SK-N-DZ (cell line): ENCODE results near the gene RGS14.
"Not testable (repeated sequence)": the region's sequence is repeated elsewhere in the genome, so short reads cannot be mapped to it uniquely, and the experiment has no call there.

Experiments
- DNase-seq: peaks from one replicate; pipeline ENCODE4 v3.0.0-alpha.2; 2015; ENCODE audit warnings: low spot score

Gene RGS14

DNA sequence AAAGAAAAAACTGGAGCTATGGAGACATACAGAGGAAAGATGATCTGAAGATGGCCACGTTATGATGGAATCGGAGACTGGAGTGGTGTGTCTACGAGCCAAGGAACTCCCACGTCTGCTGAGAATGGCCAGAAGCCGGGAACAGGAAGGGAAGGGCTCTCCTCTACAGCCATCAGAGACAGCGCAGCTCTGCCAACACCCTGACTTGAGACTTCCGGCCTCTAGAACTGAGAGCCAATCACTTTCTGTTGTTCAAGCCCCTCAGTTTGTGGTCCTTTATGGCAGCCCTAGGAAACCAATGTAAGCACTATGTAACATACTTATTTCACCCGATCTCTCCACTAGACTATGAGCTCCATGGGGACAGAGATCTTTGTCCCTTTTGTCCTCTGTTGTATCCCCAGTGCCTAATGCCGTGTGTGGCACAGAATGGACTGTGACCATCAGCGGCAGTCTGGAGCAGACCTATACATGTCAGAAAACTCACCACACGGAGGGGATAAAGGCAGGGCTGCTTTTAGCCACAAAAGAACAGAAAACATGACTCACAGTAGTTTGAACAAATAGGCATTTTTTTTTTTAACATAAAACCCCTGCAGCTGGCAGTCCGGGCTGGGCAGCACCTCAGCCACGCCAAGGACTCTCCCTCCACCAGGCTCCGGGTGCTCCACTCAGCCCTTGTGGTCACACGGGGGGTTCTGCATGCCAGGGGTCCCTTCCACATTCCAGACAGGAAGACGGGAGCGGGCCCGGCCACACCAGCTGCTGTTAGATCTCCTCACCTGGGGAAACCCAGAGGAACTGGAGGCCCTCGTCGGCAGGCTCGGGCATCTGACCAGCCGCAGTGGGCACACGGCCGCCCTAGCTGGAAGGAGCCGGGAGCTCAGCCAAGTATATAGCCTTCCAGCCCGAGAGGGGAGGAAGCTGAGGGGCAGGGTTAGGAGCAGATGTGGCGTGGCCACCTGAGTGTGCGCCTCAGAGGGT lies 29.9 kb upstream of the RGS14 start:
- DNase-seq: no peak

DNA sequence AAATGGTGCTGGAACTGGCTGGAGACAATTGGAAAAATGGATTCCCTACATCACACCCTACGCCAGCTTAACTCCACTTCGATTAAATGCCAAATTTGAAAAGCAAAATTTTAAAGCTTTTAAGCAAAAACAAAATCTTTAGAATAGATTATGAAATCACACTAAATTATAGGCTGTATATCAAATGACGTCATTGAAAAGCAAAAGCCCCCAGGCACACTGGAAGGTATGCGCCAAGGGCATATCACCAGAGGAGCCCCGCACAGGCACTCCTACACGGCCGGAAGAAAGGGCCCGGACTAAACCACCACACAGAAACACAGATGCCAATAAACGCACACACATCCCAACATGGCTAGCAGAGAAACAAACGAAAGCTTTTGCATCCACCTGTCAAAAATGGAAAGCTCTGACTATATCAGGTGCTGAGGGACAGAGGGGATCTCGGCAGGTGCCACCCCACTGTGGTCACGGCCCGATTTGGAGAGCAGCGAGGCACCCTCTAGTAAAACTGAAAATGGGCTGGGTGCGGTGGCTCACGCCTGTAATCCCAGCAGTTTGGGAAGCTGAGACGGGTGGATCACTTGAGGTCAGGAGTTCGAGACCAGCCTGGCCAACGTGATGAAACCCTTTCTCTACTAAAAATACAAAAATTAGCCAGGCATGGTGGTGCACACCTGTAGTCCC lies 29.0 kb upstream of the RGS14 start:
- DNase-seq: no peak

DNA sequence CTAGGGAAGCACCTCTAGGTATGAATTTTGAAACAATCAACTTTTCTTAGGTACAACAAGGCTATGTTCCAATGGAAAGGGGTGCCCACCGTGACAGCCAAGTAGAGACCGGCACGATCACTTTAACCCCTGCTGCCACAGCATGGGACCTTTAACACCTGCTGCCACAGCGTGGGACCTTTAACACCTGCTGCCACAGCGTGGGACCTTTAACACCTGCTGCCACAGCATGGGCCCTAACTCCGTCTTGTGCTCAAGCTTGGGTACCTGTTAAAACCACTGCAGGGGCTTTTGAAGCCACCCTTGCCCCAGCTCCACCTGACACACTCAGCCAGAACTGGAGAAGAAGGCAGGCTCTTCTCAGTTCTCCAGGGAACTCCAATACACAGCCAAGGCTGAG lies 27.8 kb upstream of the RGS14 start:
- DNase-seq: no peak

DNA sequence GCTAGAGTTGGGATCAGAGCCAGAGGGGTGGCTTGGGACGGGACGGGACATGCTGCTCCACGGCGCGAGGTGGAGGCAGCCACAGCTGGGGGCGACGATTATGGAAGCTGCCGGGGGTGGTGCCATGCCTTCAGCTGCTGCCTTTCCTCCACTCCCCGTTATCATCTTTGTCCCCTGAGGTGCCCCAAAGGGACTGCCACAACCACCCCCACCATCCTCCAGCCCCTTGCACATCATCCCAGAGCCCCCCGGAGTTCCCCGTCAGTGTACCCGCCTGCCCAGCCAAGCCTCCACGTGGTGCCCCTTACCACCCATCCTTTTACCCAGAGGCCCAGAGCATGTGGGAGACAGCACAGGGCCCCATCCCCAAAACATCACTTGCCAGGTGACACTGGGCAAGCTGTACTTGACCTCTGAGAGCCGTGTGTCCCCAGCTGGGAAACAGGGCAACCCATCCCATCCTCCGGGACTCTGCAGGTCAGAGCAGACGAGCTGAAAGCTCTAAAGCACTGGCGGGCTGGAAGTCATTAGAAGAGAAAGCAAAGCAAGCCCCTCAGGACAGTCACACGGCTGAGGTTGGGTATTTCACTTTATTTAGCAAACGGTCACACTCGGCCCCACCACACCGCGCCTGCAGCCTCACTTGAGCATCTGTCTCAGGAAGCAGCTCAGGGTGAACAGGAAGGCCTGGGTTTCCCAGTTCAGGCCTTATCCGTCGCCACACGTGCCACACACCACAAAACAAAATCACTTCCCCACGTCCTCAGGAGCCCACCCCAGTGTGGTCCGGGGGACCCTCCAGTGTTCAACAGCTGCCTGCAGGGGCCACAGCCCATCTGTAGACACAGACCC lies 26.5 kb upstream of the RGS14 start:
- DNase-seq: no peak

DNA sequence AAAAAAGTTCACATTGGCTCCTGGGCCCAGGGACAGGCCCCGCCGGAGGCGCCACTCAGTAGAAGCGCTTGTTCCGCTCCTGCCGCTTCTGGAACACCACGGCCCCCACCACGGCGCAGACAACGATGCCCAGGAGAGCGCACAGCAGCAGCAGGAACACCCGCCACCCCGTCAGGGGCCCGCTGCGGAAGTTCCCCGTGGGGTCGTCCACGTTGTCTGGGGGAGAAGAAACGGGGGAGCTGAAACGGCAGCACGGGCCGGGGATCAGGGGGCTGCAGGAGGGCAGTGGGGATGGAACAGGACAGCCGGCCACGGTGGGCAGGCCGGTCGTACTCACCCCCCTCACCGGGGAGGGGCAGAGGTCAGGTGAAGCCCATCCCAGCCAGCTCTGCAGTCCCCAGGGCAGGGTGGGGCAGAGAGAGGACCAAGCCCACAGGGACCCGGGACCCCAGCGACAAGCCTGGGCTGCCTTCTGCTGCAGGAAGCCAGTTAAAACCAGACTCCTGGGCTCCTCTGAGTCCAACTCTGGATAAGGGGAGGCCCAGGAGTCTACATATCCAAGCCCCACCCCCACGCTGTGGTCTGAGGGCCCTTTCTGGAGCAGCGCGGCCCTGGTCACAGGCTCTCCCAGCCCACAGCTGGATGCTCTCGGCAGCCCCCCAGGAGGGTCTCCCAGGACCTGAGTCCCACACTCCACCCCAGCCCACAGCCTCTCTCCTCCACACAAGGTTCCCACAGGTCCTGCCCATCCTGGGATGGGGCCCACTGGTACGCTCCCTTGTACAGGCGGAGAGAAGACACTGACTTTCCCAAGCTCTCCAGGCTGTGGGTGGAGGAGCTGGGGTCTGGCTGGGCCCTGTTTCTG lies 25.5 kb upstream of the RGS14 start:
- no peak for DNase-seq

DNA sequence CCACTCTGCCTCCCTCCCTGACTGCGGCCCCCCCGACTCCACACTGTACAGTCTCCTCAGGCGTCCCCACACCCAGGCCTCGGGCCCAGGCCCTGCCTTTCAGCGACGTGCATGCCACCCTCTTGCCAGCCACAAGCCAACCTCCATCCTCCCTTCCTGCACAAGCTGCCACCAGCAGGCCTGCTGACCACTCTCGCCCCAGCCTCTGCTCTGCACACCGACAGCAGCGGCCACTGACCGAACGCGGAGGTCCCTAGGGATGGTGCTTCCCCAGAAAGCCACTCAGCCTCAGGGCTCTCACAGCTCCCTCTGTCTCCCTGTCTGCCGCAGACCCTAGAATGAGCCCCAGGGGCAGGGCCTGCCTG lies 24.8 kb upstream of the RGS14 start:
- DNase-seq: no peak

DNA sequence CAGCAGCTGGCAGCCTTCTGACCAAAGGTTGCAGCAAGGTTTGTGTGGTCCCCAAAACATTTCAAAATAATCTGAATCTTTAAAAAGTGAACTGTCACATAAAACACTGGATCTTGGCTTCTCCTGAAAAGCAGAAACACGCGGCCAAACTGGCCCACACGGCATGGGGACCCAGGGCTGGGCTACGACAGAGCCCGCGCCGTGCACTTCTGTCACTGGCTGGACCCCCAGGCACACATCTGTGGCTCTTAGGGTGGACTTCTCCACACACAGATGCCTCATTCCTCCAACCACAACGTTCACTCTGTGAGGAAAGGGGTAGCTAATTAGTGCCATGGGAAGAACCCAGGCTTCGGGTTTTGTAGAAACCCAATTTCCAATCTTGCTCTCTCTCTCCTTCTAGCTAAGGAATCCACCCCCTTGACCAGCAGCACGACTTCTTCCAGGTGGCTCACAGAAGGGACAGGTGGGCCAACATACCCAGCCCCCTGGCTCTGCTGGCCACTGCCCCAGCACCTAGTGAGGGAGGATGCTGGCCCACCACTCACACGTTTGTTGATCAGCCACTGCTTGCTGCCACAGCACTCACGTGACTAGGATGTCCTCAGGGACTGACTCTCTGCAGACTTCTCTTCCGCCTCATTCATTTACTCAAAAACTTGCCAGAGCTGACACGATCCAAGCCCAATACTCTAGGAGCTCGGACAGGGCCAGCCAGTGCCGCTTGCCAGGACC lies 24.1 kb upstream of the RGS14 start:
- DNase-seq: no peak

DNA sequence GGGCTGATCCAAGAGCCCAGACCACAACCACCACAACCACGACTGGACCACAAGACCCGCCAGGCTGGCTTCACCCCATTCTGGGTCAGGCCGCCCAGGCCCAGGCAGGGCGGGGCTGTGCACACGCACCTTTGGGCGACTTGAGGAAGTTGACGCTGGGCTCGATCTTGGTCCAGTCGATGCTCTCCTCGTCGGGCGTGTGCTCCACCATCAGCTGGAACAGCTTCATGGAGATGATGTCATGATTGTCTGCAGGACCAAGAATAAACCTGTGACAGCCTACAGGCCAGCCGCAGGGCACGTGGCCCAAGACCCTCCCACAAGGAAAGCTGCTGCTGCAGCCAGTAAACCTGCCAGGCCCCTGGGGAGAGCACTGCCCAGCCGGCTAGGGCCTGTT lies 23.6 kb upstream of the RGS14 start:
- DNase-seq: no peak

DNA sequence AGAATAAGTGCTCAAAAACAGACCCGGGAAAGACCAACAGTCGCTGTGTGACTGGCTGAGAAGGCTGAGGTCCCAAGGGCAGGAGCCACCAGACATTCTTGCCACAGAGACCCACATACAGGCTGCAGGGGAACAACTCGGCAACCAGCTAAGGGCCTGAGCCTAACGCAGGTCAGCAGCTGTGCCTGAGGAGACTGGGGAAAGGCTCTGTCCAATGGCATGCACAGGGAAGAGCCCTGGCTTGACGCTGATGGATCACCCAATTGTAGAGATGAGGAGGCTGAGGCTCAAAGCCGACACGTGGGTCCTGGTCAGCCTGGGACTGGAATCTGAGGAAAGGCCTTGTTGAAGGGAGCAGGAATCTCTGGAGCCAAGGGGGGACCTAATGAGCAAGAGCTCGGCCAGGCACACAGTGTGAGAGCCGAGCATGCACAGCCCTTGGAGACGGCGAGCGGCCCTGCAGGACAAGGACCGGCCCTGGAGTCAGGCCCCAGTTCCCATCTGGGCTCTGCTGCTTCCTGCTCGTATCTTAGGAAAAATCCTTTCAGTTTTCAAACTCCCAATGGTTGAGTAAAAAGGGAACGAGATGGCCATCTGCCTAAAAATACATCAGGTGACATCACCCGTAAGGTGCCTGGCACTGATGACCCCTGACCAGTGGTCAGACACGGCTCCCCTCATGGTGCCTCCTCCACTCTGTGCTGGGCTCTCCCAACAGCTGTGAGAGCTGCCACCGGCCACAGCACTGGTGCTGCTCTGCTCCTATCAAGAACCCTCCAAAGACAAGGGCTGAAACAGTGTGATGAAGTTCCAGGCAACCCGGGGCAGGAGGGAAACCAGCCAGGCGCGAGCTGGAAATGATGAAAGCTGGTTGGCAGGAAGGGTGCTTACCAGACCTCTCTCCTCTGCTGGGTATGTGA lies 22.7 kb upstream of the RGS14 start:
- no peak for DNase-seq

DNA sequence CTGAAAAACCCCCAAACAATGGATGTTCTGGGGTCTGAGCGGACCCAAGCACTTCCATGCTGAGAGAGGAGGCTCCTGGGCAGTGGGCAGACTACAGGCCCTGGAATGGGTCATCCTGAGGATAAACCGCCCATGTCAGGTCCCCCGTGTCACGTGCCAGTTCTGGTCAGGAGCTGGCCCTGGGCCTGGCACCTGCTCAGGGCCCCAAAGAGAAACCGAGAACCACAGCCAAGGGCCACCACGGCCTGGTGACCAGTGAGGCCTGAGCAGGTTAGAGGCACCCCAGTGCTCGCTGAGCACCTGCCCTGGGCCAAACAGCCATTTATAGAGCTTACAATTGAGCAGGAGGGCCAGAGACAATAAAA lies 22.0 kb upstream of the RGS14 start:
- no peak for DNase-seq

DNA sequence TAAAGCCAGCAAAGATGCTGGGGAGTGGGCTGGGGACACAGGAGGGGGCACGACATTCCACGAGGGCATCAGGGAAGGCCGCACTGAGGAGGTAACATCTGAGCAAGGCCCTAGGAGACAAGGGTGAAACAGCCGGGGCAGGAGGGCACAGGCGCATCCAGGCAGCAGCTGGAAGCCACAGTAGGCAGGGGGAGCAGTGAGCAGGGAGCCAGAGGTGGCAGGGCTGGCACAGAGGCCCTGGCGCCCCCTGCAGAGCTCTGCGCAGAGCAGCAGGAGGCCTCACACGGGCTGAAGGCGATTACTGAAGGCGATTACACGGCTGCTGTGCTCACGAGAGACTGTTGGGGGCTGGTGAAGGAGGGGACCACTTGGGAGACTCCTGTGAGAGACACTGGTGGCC lies 21.6 kb upstream of the RGS14 start:
- no peak for DNase-seq

DNA sequence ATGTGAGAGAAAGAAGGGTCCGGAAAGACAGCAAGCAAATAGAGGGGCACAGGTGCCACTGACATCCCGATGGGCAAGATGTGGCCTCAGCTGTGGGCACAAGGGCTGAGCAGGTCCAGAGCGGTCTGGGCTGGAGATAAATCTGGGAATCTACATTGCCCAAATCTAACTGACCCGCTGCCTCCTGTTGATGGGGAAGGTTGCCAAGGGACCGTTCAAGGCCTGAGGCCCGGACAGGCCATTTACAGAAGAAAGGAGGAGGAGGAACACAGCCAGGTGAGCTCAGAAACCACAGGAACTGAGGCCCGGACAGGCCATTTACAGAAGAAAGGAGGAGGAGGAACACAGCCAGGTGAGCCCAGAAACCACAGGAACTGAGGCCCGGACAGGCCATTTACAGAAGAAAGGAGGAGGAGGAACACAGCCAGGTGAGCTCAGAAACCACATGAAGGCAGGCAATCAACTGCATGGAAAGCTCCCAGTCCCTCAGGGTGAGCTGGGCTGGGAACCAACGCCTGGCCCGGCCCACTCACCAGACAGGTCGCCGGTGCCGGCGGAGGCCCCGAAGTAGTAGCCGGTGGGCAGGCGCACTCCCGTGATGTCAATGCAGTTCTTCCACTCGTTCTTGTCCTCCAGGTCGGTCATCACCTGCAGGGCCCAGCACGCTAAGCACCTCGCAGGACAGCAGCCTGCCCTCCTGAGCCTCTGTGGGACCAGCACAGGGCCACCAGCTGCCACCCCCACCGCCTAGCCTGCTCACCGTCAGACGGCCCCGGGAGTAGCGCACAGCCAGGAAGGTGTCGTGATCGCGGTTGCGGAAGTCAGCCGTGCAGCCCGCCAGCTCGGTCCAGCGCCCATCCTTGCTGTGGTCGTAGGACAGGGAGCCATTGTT lies 20.9 kb upstream of the RGS14 start:
- no peak for DNase-seq

DNA sequence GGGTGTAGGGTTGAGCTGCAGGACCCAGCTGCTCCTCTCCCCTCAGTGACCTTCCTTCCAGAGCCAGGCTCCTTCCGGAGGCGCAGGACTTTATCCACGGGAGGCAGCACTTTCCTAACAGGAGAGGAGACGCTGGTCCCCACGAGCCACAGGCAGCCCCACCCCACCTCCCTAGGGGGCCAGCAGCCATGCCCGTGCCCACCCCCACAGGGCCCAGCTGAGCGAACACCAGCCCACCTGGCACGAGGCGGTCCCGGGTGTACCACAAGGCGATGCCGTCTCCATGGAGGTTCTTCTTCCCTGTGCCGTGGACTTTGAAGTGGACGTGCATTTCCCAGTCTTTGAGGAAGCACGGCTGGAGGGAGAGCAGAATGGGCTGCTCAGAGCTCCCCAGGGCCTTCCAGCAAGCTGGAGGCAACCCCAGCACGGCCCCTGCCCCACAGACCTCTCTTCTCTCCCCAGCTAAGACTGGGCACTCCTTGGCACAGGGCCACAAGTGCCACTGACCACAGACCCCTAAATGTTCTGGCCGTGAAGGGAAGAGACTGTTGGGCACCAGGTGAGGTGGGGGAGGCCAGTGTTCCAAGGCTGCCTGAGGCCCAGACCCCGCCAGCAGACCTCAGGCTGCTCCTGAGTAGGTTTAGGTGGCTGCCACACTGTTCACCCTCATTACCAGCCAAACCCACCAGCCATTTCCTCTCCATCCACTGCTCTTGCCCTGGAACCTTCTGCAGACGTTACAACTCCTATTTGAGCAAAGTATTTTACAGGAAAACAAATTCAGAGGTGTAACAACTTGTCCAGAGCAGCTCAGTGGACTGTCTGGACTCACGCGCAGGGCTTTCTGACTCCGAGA lies 19.2 kb upstream of the RGS14 start:
- no peak for DNase-seq

DNA sequence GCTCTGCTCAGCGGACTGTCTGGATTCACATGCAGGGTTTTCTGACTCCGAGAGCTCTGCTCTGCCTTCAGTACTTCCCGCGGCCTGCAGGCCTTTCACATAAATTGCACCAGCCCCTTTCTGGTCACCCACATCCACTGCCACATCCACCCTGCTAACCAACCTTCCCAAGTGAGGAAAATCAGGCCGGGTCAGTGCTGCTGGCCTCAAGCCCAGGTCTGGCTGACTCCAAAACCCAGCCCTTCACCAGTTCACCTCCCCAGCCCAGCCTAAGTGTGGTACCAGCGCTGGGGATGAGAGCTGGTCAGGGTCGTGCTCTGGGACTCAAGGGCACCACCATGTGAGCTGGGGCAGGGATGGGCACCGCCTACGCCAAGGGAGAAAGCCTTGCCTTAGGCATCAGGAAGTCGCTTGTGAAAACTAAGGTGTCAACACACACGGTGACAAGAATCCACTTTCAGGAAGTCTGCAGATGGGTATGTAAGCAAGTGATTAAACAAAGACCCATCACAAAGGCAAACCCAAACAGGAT lies 18.6 kb upstream of the RGS14 start:
- DNase-seq: no peak

DNA sequence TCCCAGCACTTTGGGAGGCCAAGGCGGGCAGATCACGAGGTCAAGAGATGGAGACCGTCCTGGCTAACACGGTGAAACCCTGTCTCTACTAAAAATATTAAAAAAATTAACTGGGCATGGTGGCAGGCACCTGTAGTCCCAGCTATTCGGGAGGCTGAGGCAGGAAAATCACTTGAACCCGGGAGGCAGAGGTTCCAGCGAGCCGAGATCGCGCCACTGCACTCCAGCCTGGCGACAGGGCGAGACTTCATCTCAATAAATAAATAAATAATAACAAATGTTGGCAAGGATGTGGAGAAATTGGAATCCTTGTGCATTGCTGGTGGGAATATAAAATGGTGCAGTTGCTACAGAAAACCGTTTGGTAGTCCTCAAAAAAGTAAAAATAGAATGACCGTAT lies 14.7 kb upstream of the RGS14 start:
- not testable (repeated sequence) for DNase-seq

DNA sequence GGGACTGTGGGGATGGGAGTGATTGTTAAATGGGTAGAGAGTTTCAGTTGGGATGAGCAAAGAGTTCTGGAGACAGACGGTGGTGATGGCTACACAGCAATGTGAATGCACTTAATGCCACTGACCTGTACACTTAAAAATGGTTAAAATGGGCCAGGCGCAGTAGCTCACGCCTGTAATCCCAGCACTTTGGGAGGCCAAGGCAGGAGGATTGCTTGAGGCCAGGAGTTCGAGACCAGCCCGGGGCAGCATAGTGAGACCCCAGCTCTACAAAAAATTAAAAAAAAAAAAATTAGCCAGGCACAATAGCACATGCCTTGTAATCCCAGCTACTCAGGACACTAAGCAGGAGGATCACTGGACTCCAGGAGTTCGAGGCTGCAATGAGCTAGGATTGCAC lies 13.9 kb upstream of the RGS14 start:
- no peak for DNase-seq

DNA sequence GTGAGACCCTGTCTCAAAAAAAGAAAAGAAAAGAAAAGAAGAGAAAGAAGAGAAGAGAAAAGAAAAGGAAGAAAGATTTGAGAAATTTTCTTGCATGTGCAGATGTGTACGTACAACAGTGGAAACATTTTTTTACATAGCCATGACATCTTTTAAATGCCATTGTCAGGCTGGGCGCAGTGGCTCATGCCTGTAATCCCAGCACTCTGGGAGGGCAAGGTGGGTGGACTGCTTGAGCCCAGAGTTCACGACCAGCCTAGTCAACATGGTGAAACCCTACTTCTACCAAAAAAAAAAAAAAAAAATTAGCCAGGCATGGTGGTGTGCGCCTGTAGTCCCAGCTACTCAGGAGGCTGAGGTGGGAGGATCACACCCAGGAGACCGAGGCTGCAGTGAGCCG lies 12.8 kb upstream of the RGS14 start:
- DNase-seq: no peak
